ENCODE results near the gene SEC14L3.

DNA sequence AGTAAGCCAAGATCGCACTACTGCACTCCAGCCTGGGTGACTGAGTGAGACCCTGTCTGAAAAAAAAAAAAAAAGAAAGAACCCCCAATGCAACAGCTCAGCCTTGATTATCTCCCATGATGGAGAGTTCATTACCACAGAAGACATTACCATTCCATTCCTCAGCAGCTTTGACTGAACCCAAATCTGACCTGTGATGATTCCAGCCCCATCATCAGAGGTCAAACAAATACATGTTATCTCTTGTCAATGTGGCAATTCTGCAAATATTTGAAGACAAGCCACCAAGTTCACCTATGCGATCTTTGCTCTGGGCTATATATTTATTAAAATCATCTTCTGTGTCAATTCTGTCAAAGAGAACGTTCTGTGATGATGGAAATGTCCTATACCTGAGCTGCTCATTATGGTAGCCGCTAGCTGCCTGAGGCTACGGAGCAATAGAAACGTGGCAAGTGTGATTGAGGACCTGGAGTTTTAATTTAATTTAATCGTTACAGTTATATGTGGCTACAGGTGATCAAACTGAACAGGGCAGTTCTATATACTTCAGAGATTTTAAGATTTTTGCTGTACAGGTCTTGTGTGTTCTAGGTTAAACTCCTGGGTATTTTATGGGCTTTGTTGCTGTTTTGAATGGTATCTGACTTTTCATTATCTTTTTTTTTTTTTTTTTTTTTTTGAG, 25.8 kb upstream of the SEC14L3 start:
- TF ChIP-seq, protein P1, sequence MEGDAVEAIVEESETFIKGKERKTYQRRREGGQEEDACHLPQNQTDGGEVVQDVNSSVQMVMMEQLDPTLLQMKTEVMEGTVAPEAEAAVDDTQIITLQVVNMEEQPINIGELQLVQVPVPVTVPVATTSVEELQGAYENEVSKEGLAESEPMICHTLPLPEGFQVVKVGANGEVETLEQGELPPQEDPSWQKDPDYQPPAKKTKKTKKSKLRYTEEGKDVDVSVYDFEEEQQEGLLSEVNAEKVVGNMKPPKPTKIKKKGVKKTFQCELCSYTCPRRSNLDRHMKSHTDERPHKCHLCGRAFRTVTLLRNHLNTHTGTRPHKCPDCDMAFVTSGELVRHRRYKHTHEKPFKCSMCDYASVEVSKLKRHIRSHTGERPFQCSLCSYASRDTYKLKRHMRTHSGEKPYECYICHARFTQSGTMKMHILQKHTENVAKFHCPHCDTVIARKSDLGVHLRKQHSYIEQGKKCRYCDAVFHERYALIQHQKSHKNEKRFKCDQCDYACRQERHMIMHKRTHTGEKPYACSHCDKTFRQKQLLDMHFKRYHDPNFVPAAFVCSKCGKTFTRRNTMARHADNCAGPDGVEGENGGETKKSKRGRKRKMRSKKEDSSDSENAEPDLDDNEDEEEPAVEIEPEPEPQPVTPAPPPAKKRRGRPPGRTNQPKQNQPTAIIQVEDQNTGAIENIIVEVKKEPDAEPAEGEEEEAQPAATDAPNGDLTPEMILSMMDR (IDR thresholded peaks at IDR 0.05; ENCODE audit: extremely low read depth in 1 of 2, insufficient read depth in 1 of 2, low read depth in 1 of 2, low read length in 2 of 2) = no peak
- no peak for TF ChIP-seq POLR2AphosphoS5 (IDR thresholded peaks at IDR 0.05; ENCODE audit: insufficient read depth, low read depth, low read length)
- no peak for TF ChIP-seq JUN (IDR thresholded peaks at IDR 0.05; ENCODE audit: borderline replicate concordance, insufficient read depth, insufficient read length, low read depth)
- TF ChIP-seq, protein P2, sequence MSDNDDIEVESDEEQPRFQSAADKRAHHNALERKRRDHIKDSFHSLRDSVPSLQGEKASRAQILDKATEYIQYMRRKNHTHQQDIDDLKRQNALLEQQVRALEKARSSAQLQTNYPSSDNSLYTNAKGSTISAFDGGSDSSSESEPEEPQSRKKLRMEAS (IDR thresholded peaks at IDR 0.05; ENCODE audit: insufficient read depth, insufficient read length) = no peak
- TF ChIP-seq POLR2A (IDR thresholded peaks at IDR 0.05; ENCODE audit: low read depth, low read length) = no peak
